Measurements from ENCODE around the gene MOBP.
"Not testable (repeated sequence)": the region's sequence is repeated elsewhere in the genome, so short reads cannot be mapped to it uniquely, and the experiment has no call there.

The MOBP gene, protein sequence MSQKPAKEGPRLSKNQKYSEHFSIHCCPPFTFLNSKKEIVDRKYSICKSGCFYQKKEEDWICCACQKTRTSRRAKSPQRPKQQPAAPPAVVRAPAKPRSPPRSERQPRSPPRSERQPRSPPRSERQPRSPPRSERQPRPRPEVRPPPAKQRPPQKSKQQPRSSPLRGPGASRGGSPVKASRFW

DNA sequence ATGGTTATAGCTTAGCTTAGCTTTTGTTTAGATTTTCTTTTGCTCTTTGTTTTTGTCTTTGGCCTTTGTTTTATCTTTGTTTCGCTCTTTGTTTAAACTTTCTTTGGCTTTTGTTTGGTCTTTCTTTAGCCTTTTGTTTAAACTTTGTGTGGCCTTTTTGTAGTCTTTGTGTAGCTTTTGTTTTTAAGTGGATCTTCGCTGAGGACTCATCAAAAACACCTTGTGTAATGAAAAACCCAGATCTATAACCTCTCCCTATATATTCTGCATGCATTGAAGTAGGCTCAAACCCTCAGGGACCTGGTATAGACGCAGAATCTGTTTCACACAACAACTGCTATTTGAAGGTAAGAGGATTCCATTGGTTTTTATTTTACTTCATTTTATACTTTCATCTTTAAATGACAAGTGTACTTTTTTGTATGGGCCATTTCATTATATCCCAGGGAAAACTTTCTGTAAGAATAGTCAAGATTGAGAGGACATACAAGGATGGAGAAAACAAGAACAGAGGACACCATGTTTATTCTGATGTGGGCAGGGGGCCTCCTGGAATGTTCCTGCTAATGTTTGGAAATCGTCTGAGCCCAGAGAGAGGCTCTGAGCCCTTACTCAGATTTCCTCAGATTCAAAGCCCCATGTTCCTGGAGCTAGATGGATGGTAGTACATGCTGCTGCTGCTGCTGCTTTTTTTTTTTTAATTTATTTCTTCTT, at the start of gene MOBP:
MOBP (plus strand) TSS at position 287 of the 714 bp plus-strand sequence. CDS start 34,390 bp downstream, outside the sequence.
- Mint-ChIP-seq H3K9me3 (no peaks in the 10 kb centered on the region), H3K4me3 (no peak within 1 kb of the TSS), H3K27me3 (ENCODE audit: low read depth) (peaks cover 6% of the 10 kb centered on the region), H3K27ac (no peak within 1 kb of the TSS), H3K36me3 (ENCODE audit: low read depth) (no peaks in the 10 kb centered on the region), H3K4me1 (no peaks in the 10 kb centered on the region)
- TF ChIP-seq, protein P1, sequence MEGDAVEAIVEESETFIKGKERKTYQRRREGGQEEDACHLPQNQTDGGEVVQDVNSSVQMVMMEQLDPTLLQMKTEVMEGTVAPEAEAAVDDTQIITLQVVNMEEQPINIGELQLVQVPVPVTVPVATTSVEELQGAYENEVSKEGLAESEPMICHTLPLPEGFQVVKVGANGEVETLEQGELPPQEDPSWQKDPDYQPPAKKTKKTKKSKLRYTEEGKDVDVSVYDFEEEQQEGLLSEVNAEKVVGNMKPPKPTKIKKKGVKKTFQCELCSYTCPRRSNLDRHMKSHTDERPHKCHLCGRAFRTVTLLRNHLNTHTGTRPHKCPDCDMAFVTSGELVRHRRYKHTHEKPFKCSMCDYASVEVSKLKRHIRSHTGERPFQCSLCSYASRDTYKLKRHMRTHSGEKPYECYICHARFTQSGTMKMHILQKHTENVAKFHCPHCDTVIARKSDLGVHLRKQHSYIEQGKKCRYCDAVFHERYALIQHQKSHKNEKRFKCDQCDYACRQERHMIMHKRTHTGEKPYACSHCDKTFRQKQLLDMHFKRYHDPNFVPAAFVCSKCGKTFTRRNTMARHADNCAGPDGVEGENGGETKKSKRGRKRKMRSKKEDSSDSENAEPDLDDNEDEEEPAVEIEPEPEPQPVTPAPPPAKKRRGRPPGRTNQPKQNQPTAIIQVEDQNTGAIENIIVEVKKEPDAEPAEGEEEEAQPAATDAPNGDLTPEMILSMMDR (IDR thresholded peaks at IDR 0.05; ENCODE audit: unreplicated experiment in 3 of 3) = no peak

DNA sequence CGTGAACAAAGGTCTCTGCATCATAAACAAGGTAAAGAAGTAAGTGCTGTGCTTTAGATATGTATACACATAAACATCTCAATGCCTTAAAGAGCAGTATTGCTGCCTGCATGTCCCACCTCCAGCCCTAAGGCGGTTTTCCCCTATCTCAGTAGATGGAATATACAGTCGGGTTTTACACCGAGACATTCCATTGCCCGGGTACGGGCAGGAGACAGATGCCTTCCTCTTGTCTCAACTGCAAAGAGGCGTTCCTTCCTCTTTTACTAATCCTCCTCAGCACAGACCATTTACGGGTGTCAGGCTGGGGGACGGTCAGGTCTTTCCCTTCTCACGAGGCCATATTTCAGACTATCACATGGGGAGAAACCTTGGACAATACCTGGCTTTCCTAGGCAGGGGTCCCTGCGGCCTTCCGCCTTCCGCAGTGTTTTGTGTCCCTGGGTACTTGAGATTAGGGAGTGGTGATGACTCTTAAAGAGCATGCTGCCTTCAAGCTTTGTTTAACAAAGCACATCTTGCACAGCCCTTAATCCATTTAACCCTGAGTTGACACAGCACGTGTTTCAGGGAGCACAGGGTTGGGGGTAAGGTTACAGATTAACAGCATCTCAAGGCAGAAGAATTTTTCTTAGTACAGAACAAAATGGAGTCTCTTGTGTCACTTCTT, 48.8 kb upstream of the MOBP start:
- not testable (repeated sequence) for H3K36me3 Mint-ChIP-seq (ENCODE audit: low read depth); H3K27me3 Mint-ChIP-seq (ENCODE audit: low read depth); H3K9me3 Mint-ChIP-seq; H3K27ac Mint-ChIP-seq; H3K4me1 Mint-ChIP-seq; H3K4me3 Mint-ChIP-seq

DNA sequence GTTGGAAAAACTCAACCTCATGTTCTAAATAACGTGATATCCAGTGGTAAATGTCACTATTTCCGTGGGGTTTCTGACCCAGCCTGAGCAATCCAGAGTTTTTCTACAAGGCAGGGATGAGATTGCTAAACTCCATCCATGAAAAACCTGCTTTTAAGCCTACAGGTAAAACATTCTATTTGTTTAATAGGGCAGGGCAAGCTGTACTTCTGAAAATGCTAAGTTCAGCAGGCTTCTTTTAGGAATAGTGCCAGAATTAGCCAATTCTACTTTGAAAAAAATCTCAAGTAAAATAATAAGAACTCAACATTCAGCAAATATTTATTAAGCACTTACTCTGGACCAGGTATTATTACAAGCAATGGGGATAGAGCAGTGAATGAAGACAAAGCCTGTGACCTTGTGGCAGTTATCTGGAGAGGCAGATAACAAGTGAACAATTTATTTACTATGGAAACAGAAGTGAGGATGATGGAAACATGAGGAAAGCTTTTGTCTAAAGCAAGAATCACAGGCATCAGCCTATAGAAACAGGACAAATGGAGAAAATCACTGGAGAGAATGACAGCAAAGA, 47.7 kb upstream of the MOBP start:
- no peaks in the 10 kb centered on the region for H3K27me3 Mint-ChIP-seq (ENCODE audit: low read depth)

DNA sequence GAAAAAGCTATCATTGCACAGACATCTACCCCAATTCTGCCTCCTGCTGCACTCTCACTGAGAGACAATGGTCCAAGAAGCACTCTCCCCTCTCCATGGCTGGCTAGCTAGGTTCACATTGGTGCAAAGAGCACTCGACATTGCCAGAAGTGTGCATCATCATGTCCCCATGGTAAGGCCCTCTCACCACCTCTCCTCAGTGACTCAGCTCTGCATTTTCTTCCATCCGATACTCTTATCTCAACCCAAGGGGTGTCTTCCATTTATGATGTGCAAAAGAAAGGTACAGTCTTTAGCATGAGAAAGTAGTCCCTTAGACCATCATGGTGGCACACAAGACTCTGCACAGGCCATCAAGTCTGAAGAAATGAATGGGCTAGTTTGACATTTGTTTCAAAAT, 46.9 kb upstream of the MOBP start:
- no peaks in the 10 kb centered on the region for H3K9me3 Mint-ChIP-seq
- H3K27ac Mint-ChIP-seq = no peak overlapping the region
- no peaks in the 10 kb centered on the region for H3K36me3 Mint-ChIP-seq (ENCODE audit: low read depth)
- TF ChIP-seq, protein P1 (IDR thresholded peaks at IDR 0.05; ENCODE audit: unreplicated experiment in 3 of 3) = no peak
- no peaks in the 10 kb centered on the region for H3K4me1 Mint-ChIP-seq
- H3K4me3 Mint-ChIP-seq = no peak overlapping the region
- H3K27me3 Mint-ChIP-seq (ENCODE audit: low read depth) = no peaks in the 10 kb centered on the region

More for the DNA sequence above, 47.7 kb upstream of the MOBP start:
- Mint-ChIP-seq H3K4me3 (no peak overlapping the region), H3K36me3 (ENCODE audit: low read depth) (peaks cover 2% of the 10 kb centered on the region), H3K27ac (no peak overlapping the region), H3K4me1 (no peaks in the 10 kb centered on the region), H3K9me3 (no peaks in the 10 kb centered on the region)
- TF ChIP-seq, protein P1 (IDR thresholded peaks at IDR 0.05; ENCODE audit: unreplicated experiment in 3 of 3) = no peak

DNA sequence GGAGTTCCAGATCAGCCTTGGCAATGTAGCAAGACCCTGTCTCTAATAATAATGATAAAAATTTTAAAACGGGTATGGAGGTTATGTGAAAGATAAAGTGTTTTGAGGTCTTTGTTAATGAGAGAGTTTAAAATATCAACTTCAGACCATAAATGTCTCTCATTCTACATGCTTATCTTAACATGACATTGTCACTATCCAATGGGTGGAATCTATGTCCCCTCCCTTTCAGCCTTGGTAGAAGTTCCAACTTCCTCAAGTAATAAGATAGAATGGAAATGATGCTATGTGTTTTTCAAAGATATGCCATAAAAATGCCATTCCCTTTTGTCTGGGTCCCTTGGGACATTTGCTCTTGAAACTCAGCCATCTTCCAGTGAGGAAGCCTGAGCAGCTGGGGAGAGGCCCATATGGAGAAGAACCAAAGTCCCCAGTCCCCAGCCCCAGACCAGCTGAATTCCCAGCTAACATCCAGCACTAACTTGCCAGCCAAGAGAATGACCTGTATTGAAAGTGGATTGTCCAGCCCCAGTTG, 44.0 kb upstream of the MOBP start:
- no peak overlapping the region for H3K4me3 Mint-ChIP-seq
- H3K4me1 Mint-ChIP-seq = no peaks in the 10 kb centered on the region
- H3K27ac Mint-ChIP-seq = no peak overlapping the region
- H3K27me3 Mint-ChIP-seq (ENCODE audit: low read depth) = no peaks in the 10 kb centered on the region
- H3K9me3 Mint-ChIP-seq = no peaks in the 10 kb centered on the region
- no peaks in the 10 kb centered on the region for H3K36me3 Mint-ChIP-seq (ENCODE audit: low read depth)
- TF ChIP-seq, protein P1 (IDR thresholded peaks at IDR 0.05; ENCODE audit: unreplicated experiment in 3 of 3) = no peak

DNA sequence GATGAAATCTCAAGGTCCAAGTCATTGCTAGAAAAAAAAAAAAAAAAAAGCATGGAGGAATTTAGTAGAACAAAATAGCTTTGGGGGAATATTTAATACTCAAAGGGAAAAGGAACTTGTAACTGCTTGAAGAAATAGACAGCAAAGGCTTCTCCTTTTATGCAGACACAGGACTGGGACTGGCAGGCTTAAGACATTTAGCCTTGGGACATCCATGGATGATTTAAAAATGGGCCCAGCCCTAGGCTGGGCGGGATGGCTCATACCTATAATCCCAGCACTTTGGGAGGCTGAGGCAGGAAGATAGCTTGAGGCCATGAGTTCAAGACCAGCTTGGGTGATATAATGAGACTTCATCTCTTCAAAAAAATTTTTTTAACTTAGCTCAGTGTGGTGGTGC, 41.2 kb upstream of the MOBP start:
- H3K36me3 Mint-ChIP-seq (ENCODE audit: low read depth) = no peaks in the 10 kb centered on the region
- TF ChIP-seq, protein P1 (IDR thresholded peaks at IDR 0.05; ENCODE audit: unreplicated experiment in 3 of 3) = no peak

More for the DNA sequence above, 41.2 kb upstream of the MOBP start:
- H3K27ac Mint-ChIP-seq = no peak overlapping the region
- no peak overlapping the region for H3K4me3 Mint-ChIP-seq
- no peaks in the 10 kb centered on the region for H3K27me3 Mint-ChIP-seq (ENCODE audit: low read depth)
- H3K9me3 Mint-ChIP-seq = no peaks in the 10 kb centered on the region
- H3K4me1 Mint-ChIP-seq = no peaks in the 10 kb centered on the region

All from nephron (organoid).